Skeletal muscle tissue (tissue), 4 donors: ENCODE data around the gene LTC4S. TPM values are rescaled to one million over a fixed set of nuclear protein-coding genes. Genes with fewer than 3 reads are reported as not detected.
A peak's percentile ranks its signal among the peaks of the same experiment; 100 is the strongest.

Source experiments
- H3K27ac ChIP-seq: one replicate; pipeline ENCODE4 v1.7.0; 2013; ENCODE audit warnings: mild to moderate bottlenecking, low read depth, low read length, inconsistent platforms
- H3K27me3 ChIP-seq, 3 donors: one replicate each; pipeline ENCODE4 v1.7.0; 2013; ENCODE audit warnings: low read length in 3 of 3; ENCODE audit not compliant: control insufficient read depth in 3 of 3, insufficient read depth in 3 of 3
- H3K36me3 ChIP-seq, 3 donors: one replicate each; pipeline ENCODE4 v1.7.0; 2013; ENCODE audit warnings: low read length in 3 of 3; ENCODE audit not compliant: control insufficient read depth in 3 of 3, insufficient read depth in 3 of 3
- H3K4me1 ChIP-seq, 3 donors: one replicate each; pipeline ENCODE4 v1.7.0; 2013; ENCODE audit warnings: low read length in 3 of 3, mild to moderate bottlenecking in 3 of 3; ENCODE audit not compliant: control insufficient read depth in 3 of 3, insufficient read depth in 3 of 3
- H3K4me3 ChIP-seq, 3 donors: one replicate each; pipeline ENCODE4 v1.7.0; 2013; ENCODE audit warnings: low read length in 3 of 3
- H3K9ac ChIP-seq, 3 donors: one replicate each; pipeline ENCODE4 v1.7.0; 2013; ENCODE audit warnings: low read length in 3 of 3, mild to moderate bottlenecking in 3 of 3, moderate library complexity in 2 of 3, low read depth in 1 of 3
- H3K9me3 ChIP-seq, 3 donors: one replicate each; pipeline ENCODE4 v1.7.0; 2013; ENCODE audit warnings: low read length in 3 of 3; ENCODE audit not compliant: control insufficient read depth in 3 of 3
- total RNA-seq: library from RNA; depleted of rRNA; stranded (reverse); fragments of >200 nt; gene quantifications from one replicate; pipeline ENCODE4 v1.2.3, GENCODE V29; 2014
- donor health status: Osteomylitis.

Gene LTC4S
- total RNA-seq, 1 donor from 2014 or later = 3.7 TPM

GRCh38 chr5:179816401-179816795 is 22.6 kb downstream of the LTC4S start:
- H3K4me1 ChIP-seq = peaks cover 27 to 32% (median 31%) of the 10 kb centered on the region in 3 donors
- H3K36me3 ChIP-seq = peaks cover 4 to 6% (median 4%) of the 10 kb centered on the region in 3 donors
- no peaks in the 10 kb centered on the region for H3K27me3 ChIP-seq
- peak overlapping the region in 2 of 3 donors; percentile 67 to 79 for H3K9ac ChIP-seq
- peak overlapping the region; percentile 14 to 67 (median 61) for H3K4me3 ChIP-seq
- no peak overlapping the region for H3K27ac ChIP-seq
- H3K9me3 ChIP-seq = no peaks in the 10 kb centered on the region

GRCh38 chr5:179816796-179817469 is 23.1 kb downstream of the LTC4S start:
- Histone ChIP-seq H3K27me3 (no peaks in the 10 kb centered on the region), H3K4me3 (peak overlapping the region; percentile 30 to 67 (median 61)), H3K36me3 (peaks cover 4 to 8% (median 7%) of the 10 kb centered on the region in 3 donors), H3K9ac (peak overlapping the region; percentile 51 to 79 (median 67)), H3K27ac (peak overlapping the region; percentile 58), H3K4me1 (peaks cover 29 to 34% (median 33%) of the 10 kb centered on the region in 3 donors), H3K9me3 (no peaks in the 10 kb centered on the region)

GRCh38 chr5:179817470-179817840 is 23.7 kb downstream of the LTC4S start:
- H3K27me3 ChIP-seq = no peaks in the 10 kb centered on the region
- peak overlapping the region; percentile 30 to 67 (median 61) for H3K4me3 ChIP-seq
- peaks cover 35 to 40% (median 38%) of the 10 kb centered on the region in 3 donors for H3K4me1 ChIP-seq
- peak overlapping the region in 2 of 3 donors; percentile 67 to 79 for H3K9ac ChIP-seq
- H3K36me3 ChIP-seq = peaks cover 8 to 12% (median 12%) of the 10 kb centered on the region in 3 donors
- H3K27ac ChIP-seq = peak overlapping the region; percentile 58
- H3K9me3 ChIP-seq = no peaks in the 10 kb centered on the region

- peaks cover 41 to 46% (median 45%) of the 10 kb centered on the region in 3 donors for H3K4me1 ChIP-seq
- H3K27ac ChIP-seq = peak overlapping the region; percentile 99
- H3K27me3 ChIP-seq = no peaks in the 10 kb centered on the region
- no peaks in the 10 kb centered on the region for H3K9me3 ChIP-seq
- peaks cover 12 to 18% (median 14%) of the 10 kb centered on the region in 3 donors for H3K36me3 ChIP-seq
- H3K4me3 ChIP-seq = peak overlapping the region; percentile 78 to 94 (median 83)
- peak overlapping the region; percentile 77 to 100 (median 88) for H3K9ac ChIP-seq
Observed at GRCh38 chr5:179817890-179818745, 24.3 kb downstream of the LTC4S start.

GRCh38 chr5:179818746-179819295 is 25.0 kb downstream of the LTC4S start:
- H3K36me3 ChIP-seq = peaks cover 17 to 24% (median 20%) of the 10 kb centered on the region in 3 donors
- H3K9me3 ChIP-seq = no peaks in the 10 kb centered on the region
- H3K27me3 ChIP-seq = no peaks in the 10 kb centered on the region
- peak overlapping the region; percentile 99 for H3K27ac ChIP-seq
- peak overlapping the region; percentile 95 to 100 (median 100) for H3K9ac ChIP-seq
- peak overlapping the region; percentile 78 to 94 (median 93) for H3K4me3 ChIP-seq
- H3K4me1 ChIP-seq = peaks cover 46 to 53% (median 52%) of the 10 kb centered on the region in 3 donors

GRCh38 chr5:179819296-179820126 is 25.7 kb downstream of the LTC4S start:
- no peaks in the 10 kb centered on the region for H3K27me3 ChIP-seq
- peaks cover 53 to 60% (median 59%) of the 10 kb centered on the region in 3 donors for H3K4me1 ChIP-seq
- peak overlapping the region; percentile 83 to 94 (median 93) for H3K4me3 ChIP-seq
- peaks cover 22 to 31% (median 27%) of the 10 kb centered on the region in 3 donors for H3K36me3 ChIP-seq
- no peaks in the 10 kb centered on the region for H3K9me3 ChIP-seq
- peak overlapping the region; percentile 95 to 100 (median 100) for H3K9ac ChIP-seq
- H3K27ac ChIP-seq = peak overlapping the region; percentile 99

- Histone ChIP-seq H3K27me3 (no peaks in the 10 kb centered on the region), H3K9me3 (no peaks in the 10 kb centered on the region), H3K4me3 (peak overlapping the region; percentile 83 to 94 (median 93)), H3K36me3 (peaks cover 28 to 37% (median 33%) of the 10 kb centered on the region in 3 donors), H3K9ac (peak overlapping the region; percentile 95 to 100 (median 100)), H3K4me1 (peaks cover 58 to 66% (median 64%) of the 10 kb centered on the region in 3 donors), H3K27ac (peak overlapping the region; percentile 99)
Observed at GRCh38 chr5:179820127-179820482, 26.3 kb downstream of the LTC4S start.

- Histone ChIP-seq H3K36me3 (peaks cover 34 to 43% (median 39%) of the 10 kb centered on the region in 3 donors), H3K9ac (peak within 1 kb of the TSS; percentile 97 to 100 (median 100)), H3K27ac (peak within 1 kb of the TSS; percentile 99), H3K9me3 (no peaks in the 10 kb centered on the region), H3K27me3 (no peaks in the 10 kb centered on the region), H3K4me3 (peak within 1 kb of the TSS; percentile 84 to 94 (median 93)), H3K4me1 (peaks cover 61 to 72% (median 69%) of the 10 kb centered on the region in 3 donors)
Observed at GRCh38 chr5:179820483-179821297, 26.9 kb downstream of the LTC4S start, which contains the start of gene SQSTM1. SQSTM1 (plus strand) TSS chr5:179820905; CDS start chr5:179820937, 32 bp downstream.
